Progenitor cell of endocrine pancreas (in vitro differentiated cells): Measurements from ENCODE around the gene TBCEL. TPM values are rescaled to one million over a fixed set of nuclear protein-coding genes. Genes with fewer than 3 reads are reported as not detected.

Source experiments
- DNase-seq: peaks from one replicate; pipeline ENCODE4 v3.0.0; 2021; ENCODE audit warnings: low spot score; ENCODE audit not compliant: unreplicated experiment
- H3K27ac Mint-ChIP-seq: 2 replicates; pipeline ENCODE4 v1.8.0; 2021; ENCODE audit warnings: mild to moderate bottlenecking, moderate library complexity, mixed read lengths
- H3K27me3 Mint-ChIP-seq: 2 replicates; pipeline ENCODE4 v1.8.0; 2021; ENCODE audit warnings: mixed read lengths
- H3K36me3 Mint-ChIP-seq: 2 replicates; pipeline ENCODE4 v1.8.0; 2022; ENCODE audit warnings: mixed read lengths; ENCODE audit not compliant: insufficient read depth
- H3K4me1 Mint-ChIP-seq: 2 replicates; pipeline ENCODE4 v1.8.0; 2021; ENCODE audit warnings: low read depth, mixed read lengths
- H3K4me3 Mint-ChIP-seq: 2 replicates; pipeline ENCODE4 v1.8.0; 2021; ENCODE audit warnings: low read depth, mild to moderate bottlenecking, moderate library complexity, mixed read lengths
- H3K9me3 Mint-ChIP-seq: 2 replicates; pipeline ENCODE4 v1.8.0; 2021; ENCODE audit warnings: low read depth, mixed read lengths
- CTCF ChIP-seq: fragments of 200-600 bp; sonication (generic); IDR thresholded peaks from one replicate; pipeline ENCODE4 v1.5.0; 2021; ENCODE audit warnings: antibody characterized with exemption, mild to moderate bottlenecking; ENCODE audit not compliant: unreplicated experiment
- total RNA-seq: library from RNA; stranded (reverse); gene quantifications from 2 replicates; pipeline ENCODE4 v1.2.1, GENCODE V29; 2021

TBCEL gene
- total RNA-seq, 1 donor from 2014 or later = 28.6 TPM

DNA sequence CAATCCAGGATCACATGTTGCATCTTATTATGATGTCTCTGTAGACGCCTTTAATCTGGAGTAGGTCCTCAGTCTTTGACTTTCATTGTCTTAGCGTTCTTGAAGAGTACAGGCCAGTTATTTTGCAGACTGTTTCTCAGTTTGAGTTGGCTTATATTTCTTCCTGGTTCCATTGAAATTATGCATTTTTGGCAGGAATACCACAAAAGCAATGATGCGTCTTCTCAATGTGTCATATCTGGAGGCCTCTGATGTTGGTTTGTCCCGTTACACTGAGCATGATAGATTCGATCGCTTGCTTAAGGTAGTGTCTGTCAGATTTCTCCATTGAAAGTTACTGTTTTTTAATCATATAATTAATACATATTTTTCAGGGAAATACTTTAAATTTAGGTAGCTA, 107.8 kb downstream of the TBCEL start:
- peaks cover 3% of the 10 kb centered on the region for H3K36me3 Mint-ChIP-seq
- H3K27me3 Mint-ChIP-seq = no peaks in the 10 kb centered on the region
- TF ChIP-seq CTCF = no peak
- H3K9me3 Mint-ChIP-seq = no peaks in the 10 kb centered on the region
- DNase-seq = no peak
- H3K27ac Mint-ChIP-seq = no peak overlapping the region
- H3K4me3 Mint-ChIP-seq = no peak overlapping the region
- H3K4me1 Mint-ChIP-seq = no peaks in the 10 kb centered on the region

GRCh38 chr11:121132211-121132976, 108.5 kb downstream of the TBCEL start:
- no peak for DNase-seq
- Mint-ChIP-seq H3K27me3 (no peaks in the 10 kb centered on the region), H3K27ac (no peak overlapping the region), H3K4me3 (no peak overlapping the region), H3K9me3 (no peaks in the 10 kb centered on the region), H3K4me1 (no peaks in the 10 kb centered on the region), H3K36me3 (peaks cover 3% of the 10 kb centered on the region)
- no peak for TF ChIP-seq CTCF

DNA sequence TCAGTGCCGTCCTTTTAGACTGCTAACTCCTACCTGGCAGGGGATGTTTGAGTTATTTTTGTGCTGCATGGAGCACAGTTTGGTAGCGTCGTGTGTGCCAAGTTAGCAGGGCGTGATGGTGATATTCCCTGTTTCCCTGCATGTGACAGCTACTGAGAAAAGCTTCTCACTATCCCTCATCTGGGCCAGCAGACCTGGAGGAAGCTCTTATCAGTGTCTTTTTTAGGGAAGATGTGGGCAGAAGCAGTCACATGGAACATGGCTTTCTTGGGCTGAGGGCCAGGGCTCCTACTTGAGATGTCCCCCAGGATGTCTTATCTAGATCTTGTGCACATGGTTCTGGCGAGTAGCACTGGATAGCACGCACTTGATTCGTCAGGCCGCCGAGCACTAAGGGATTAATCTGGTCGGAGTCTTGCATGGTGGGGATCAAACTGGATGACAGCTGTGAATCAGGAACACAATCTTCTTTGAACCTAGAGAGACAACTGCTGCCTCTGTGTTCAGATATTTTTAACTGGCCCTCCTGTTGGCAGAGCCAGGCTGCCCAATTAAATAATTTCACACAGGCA, 110.9 kb downstream of the TBCEL start:
- H3K4me3 Mint-ChIP-seq = no peak overlapping the region
- H3K9me3 Mint-ChIP-seq = no peaks in the 10 kb centered on the region
- peaks cover 1% of the 10 kb centered on the region for H3K36me3 Mint-ChIP-seq
- H3K27ac Mint-ChIP-seq = no peak overlapping the region
- DNase-seq = no peak
- H3K4me1 Mint-ChIP-seq = no peaks in the 10 kb centered on the region
- H3K27me3 Mint-ChIP-seq = no peaks in the 10 kb centered on the region
- TF ChIP-seq CTCF = no peak

DNA sequence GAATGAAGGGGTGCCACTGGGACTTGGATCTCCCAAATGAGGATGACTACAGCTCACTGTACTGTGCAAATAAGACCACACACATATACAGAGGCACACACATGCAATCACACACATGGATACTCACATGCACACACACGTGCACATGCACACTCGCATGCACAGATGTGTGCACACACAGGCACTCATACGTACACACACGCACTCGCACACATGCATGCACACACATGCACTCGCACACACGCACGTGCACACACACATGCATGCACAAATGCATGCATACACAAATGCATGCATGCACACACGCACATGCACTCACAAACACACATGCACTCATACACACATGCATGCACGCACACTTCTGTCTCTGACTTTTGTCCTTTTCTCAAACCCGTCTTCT, 113.1 kb downstream of the TBCEL start:
- no peaks in the 10 kb centered on the region for H3K27me3 Mint-ChIP-seq
- no peak for DNase-seq
- H3K4me3 Mint-ChIP-seq = no peak overlapping the region
- no peaks in the 10 kb centered on the region for H3K4me1 Mint-ChIP-seq
- TF ChIP-seq CTCF = no peak
- H3K9me3 Mint-ChIP-seq = no peaks in the 10 kb centered on the region
- peaks cover 1% of the 10 kb centered on the region for H3K36me3 Mint-ChIP-seq
- H3K27ac Mint-ChIP-seq = no peak overlapping the region

GRCh38 chr11:121138259-121138658, 114.4 kb downstream of the TBCEL start:
- H3K4me1 Mint-ChIP-seq = no peaks in the 10 kb centered on the region
- H3K27ac Mint-ChIP-seq = no peak overlapping the region
- TF ChIP-seq CTCF = no peak
- H3K4me3 Mint-ChIP-seq = no peak overlapping the region
- H3K36me3 Mint-ChIP-seq = peaks cover 1% of the 10 kb centered on the region
- H3K9me3 Mint-ChIP-seq = no peaks in the 10 kb centered on the region
- peaks cover 3% of the 10 kb centered on the region for H3K27me3 Mint-ChIP-seq
- DNase-seq = no peak
